NCI-H748 (cell line): ENCODE data around the gene SNX19.
A peak's percentile ranks its signal among the peaks of the same experiment; 100 is the strongest.
"Not testable (repeated sequence)": the region's sequence is repeated elsewhere in the genome, so short reads cannot be mapped to it uniquely, and the experiment has no call there.

ENCODE experiments used
- DNase-seq: peaks from one replicate; lab custom pipeline; 2025; ENCODE audit not compliant: unreplicated experiment; lab: John Stamatoyannopoulos, UW

SNX19 gene, protein sequence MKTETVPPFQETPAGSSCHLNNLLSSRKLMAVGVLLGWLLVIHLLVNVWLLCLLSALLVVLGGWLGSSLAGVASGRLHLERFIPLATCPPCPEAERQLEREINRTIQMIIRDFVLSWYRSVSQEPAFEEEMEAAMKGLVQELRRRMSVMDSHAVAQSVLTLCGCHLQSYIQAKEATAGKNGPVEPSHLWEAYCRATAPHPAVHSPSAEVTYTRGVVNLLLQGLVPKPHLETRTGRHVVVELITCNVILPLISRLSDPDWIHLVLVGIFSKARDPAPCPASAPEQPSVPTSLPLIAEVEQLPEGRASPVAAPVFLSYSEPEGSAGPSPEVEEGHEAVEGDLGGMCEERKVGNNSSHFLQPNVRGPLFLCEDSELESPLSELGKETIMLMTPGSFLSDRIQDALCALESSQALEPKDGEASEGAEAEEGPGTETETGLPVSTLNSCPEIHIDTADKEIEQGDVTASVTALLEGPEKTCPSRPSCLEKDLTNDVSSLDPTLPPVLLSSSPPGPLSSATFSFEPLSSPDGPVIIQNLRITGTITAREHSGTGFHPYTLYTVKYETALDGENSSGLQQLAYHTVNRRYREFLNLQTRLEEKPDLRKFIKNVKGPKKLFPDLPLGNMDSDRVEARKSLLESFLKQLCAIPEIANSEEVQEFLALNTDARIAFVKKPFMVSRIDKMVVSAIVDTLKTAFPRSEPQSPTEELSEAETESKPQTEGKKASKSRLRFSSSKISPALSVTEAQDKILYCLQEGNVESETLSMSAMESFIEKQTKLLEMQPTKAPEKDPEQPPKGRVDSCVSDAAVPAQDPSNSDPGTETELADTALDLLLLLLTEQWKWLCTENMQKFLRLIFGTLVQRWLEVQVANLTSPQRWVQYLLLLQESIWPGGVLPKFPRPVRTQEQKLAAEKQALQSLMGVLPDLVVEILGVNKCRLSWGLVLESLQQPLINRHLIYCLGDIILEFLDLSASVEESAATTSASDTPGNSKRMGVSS

GRCh38 chr11:130916238-130916855 is at the start of gene SNX19:
Gene SNX19 (minus strand): TSS chr11:130916479. CDS start chr11:130915939, 540 bp downstream.
- peak; percentile 86 for DNase-seq

GRCh38 chr11:130964058-130964792 is 47.9 kb upstream of the SNX19 start:
- DNase-seq: no peak

GRCh38 chr11:130947889-130948288 is 31.6 kb upstream of the SNX19 start:
- no peak for DNase-seq

DNA sequence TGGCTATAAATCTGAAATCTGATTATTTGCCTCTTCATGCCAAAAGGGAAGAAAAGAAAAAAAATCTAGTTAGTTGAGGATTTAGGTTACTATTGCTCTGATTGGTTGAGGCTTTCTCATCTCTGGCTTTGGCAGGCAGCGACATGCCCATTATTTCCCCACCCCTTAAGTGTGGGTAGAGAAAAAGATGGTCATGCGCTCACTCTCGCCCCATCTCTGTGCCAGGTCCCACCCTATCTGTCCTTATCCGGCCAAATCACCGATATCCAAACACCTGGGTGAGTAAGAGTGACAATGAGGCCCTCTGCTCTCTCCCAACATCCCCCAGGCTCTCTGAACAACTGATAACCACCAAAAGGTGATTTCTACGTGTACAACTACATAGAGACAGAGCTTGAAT is 31.2 kb upstream of the SNX19 start:
- no peak for DNase-seq

DNA sequence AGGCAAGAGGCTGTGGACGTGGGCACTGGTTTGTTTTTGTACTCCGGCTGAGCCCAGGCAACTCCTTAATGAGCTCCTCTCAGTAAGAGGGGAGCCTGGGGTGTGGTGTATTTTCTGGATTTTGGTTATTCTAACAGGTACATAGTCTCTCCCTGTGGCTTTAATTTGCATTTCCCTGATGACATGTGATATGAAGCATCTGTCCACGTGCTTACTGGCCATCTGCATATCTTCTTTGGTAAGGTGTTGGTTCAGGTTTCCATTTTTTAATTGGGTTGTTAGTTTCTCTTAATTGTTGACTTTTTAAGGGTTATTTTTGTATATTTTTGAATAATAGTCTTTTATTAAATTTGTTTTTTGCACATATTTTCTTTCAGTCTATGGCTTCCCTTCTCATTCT is 30.8 kb upstream of the SNX19 start:
- no peak for DNase-seq

DNA sequence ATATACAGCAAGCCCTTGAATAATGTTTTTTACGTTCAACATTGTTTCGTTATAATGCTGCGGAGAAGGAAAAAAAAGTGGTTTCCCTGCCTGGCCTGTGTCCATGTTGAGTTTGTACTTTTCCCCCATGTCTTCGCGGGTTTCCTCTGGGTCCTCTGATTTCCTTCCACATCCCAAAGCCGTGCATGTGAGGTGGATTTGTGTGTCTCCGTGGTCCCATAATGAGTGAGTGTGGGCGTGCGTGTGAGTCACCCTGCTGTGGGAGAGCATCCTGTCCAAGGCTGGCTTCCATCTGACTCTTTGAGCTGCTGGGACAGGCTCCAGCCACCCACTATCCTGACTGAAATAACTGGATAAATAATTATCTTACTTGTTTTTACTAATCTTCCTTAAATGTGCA is 29.6 kb upstream of the SNX19 start:
- DNase-seq: no peak

DNA sequence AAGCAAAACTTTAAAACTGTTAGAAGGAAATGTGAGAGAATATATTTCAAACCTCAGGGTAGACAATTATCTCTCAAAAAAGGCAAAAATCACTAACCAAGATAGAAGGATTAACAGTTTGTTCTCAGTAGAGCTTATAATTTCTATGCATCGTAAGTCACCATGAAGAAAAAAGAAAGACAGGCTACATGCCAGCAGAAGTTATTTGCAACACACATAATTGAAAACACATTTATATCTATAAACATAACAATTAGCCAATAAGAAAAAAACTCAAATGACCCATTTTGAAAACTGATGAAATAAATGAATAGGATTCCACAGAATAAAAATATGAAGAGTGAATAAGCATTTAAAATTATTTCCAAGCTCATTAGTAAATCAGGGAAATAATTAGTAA is 24.4 kb upstream of the SNX19 start:
- DNase-seq: no peak

DNA sequence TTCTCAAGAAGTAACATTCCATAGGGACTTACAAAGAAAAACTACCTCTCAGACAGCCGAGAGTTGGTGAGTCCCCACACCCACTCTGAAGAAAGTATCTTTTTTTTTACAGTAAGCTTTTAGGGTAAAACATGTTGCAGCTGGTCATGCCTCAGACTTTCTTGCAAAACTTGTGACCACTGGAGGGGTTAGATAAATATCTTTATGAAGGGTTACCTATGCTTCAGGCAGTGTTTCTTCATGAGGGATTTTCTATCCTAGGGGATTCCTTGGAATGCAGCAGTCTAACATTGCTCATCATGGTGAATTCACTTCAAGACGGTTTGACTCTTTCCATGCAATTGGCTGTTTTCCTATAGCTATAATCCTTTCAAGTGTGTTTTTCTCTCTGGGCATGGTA is 20.8 kb upstream of the SNX19 start:
- DNase-seq: no peak

- no peak for DNase-seq
Observed at GRCh38 chr11:130932086-130932712, 15.9 kb upstream of the SNX19 start.

DNA sequence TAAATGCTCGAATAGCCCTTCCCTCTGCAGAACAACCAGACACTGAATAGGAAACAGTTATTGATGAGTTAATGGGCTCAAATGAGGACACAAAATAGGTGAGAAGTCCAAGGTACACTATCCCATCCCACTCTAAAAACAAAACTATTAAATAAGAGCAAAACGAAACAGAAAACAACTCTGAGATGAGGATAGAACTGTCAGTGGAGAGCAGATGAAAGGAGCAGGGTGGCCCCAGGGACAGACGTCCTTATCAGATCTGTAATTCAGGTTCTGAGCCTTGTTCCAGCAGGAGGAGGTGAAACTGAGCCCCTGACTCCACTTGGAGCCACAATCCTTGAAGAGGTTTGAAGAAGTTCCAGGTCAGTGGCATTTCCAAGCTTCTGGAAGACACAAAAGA is 8.5 kb upstream of the SNX19 start:
- no peak for DNase-seq

GRCh38 chr11:130920612-130921011 is 4.3 kb upstream of the SNX19 start:
- DNase-seq: not testable (repeated sequence)

GRCh38 chr11:130918081-130918480 is 1.8 kb upstream of the SNX19 start:
- DNase-seq: no peak

DNA sequence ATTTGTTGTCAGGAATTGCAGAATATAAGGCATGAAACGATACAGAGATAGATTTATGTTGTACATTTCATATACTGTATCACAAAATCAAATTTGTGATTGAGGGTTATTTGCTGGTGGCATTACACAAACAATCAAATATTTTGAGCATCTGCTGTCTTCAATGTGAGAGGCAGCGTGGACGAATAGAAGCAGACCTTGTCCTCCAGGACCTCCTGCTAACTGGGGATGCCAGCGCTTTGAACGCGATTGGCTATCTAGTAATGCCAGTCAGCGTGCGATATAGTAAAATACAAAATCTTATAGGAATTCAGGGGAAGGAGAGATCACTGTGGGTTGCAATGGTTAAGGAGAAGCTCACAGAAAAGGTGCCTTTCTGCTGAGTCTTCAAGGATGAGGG is 631 bp upstream of the SNX19 start:
- DNase-seq: peak; percentile 6

GRCh38 chr11:130915603-130916237 is 559 bp downstream of the SNX19 start:
- peak; percentile 50 for DNase-seq

DNA sequence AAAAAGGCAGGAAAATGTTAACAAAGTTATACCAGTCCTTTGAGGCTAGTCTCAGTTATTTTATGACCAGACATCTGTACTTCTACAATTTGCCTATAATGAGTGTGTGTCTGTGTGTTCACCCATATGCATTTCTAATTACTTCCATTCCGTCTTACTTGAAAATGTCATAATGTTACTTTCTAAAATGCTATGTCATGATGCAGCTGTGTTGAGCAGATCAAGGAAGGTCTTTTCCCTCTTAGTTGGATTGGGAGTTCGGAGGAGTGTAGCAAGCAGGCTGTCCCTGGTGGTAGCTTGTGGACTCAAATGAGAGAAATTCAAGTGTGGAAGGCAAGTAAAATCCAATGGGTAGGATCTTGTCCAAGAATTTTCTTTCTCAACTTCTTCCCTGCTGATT is 3.0 kb downstream of the SNX19 start:
- DNase-seq: no peak

DNA sequence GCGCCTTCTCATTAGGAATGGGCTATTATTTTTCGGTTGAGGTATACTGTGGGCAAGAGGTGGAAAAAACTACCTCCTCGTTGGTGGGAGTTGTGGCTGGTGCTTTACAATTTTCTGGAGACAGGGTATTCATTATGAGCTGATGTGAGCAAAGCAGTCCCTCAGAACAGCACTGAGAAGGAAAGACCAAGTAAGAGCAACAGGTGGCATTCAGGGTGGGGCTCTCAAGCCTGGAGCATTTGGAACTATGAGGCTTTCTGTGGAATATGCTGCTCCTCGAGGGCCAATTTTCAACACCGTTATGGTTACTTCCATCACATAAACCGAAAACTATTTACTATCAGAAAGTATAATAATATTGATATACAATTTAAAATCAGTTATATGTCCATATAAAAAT is 3.7 kb downstream of the SNX19 start:
- DNase-seq: no peak

- DNase-seq: no peak
Observed at GRCh38 chr11:130911306-130911705, 5.0 kb downstream of the SNX19 start.

DNA sequence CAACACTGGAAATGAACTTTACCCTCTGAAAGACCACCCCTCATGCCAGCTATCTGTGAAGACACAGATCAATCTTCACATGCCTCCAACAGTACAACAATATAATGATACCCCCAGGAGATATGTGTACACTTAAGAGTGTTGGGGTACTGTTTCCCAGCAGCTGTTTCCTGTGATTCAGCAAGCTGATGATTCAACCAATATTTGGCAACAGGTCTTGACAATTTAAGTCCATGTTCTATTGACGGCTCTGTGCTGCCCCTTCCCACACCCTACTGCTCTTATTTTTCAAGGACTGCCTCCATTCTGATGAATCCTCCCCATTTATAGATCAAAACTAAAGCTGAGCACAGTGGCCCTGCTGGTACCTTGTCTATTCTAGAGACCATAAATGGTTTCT is 6.6 kb downstream of the SNX19 start:
- no peak for DNase-seq

GRCh38 chr11:130908770-130909625 is 7.3 kb downstream of the SNX19 start:
- no peak for DNase-seq
